ENCODE measurements around the gene RPS2.

DNA sequence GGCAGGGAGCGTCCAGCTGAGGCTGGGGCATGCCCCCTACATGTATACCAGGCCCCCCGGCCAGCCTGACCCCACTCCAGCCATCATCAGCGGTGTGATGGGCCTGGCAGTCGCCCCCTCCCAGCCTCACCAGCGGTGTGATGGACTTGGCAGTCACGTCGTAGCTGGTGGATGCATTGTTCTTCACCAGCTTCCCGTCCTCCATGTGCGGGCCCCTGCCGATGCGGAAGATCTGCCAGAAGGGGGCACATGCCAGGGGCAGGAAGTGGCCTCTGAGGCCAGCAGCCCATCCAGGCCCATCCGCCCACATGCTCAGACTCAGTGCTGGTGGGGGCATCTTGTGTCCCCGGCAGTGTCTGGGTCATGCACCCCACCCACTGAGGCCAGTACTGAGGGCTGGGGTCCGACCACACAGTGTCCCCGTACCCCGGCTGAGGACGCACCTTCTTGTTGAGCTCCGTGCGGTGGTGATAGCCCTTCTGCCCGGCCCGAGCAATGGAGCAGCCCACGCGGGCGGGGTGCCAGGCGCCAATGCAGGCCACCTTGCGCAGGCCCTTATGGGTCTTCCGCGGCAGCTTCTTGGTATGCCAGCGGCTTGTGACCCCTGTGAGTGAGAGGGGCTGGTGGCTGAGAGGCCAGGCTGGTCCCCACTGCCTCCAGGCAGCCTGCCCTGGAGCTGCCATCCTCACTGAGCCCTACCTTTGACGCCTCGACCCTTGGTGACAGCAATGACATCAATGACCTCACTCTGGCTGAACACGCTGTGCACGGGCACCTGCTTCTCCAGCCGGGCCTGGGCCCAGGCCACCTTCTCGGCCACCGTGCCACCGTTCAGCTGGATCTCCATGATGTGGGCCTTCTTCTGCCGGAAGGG, 17.9 kb downstream of the RPS2 start:
- TF ChIP-seq, protein P1, sequence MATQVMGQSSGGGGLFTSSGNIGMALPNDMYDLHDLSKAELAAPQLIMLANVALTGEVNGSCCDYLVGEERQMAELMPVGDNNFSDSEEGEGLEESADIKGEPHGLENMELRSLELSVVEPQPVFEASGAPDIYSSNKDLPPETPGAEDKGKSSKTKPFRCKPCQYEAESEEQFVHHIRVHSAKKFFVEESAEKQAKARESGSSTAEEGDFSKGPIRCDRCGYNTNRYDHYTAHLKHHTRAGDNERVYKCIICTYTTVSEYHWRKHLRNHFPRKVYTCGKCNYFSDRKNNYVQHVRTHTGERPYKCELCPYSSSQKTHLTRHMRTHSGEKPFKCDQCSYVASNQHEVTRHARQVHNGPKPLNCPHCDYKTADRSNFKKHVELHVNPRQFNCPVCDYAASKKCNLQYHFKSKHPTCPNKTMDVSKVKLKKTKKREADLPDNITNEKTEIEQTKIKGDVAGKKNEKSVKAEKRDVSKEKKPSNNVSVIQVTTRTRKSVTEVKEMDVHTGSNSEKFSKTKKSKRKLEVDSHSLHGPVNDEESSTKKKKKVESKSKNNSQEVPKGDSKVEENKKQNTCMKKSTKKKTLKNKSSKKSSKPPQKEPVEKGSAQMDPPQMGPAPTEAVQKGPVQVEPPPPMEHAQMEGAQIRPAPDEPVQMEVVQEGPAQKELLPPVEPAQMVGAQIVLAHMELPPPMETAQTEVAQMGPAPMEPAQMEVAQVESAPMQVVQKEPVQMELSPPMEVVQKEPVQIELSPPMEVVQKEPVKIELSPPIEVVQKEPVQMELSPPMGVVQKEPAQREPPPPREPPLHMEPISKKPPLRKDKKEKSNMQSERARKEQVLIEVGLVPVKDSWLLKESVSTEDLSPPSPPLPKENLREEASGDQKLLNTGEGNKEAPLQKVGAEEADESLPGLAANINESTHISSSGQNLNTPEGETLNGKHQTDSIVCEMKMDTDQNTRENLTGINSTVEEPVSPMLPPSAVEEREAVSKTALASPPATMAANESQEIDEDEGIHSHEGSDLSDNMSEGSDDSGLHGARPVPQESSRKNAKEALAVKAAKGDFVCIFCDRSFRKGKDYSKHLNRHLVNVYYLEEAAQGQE (IDR thresholded peaks at IDR 0.05; ENCODE audit: insufficient read depth in 1 of 2, low read depth in 2 of 2, low read length in 2 of 2) = no peak
- no peak for TF ChIP-seq POLR2AphosphoS5 (IDR thresholded peaks at IDR 0.05; ENCODE audit: low read depth, low read length)
- no peak for TF ChIP-seq TAF1 (IDR thresholded peaks at IDR 0.05; ENCODE audit: borderline replicate concordance, insufficient read depth, low read length)

All from PFSK-1 (cell line).